Gastroesophageal sphincter (tissue), 3 donors: ENCODE measurements around the gene MT4.

Source experiments
- EP300 ChIP-seq: sonication (generic); formaldehyde crosslinking; IDR thresholded peaks from one replicate; pipeline ENCODE4 v1.6.1; 2017; ENCODE audit warnings: antibody characterized with exemption, mild to moderate bottlenecking
- POLR2A ChIP-seq, 2 donors: fragments of 450-650 bp; IDR thresholded peaks; one replicate each; pipeline ENCODE4 v1.6.1; 2017; ENCODE audit warnings: antibody characterized with exemption in 2 of 2, mild to moderate bottlenecking in 2 of 2, moderate library complexity in 1 of 2
- POLR2AphosphoS5 ChIP-seq: sonication (generic); formaldehyde crosslinking; IDR thresholded peaks from one replicate; pipeline ENCODE4 v1.6.1; 2017; ENCODE audit warnings: antibody characterized with exemption
- TF ChIP-seq, protein P1 (sequence below), 4 experiments: fragments of 200-600 bp in 2 of 4; fragments of 450-650 bp in 2 of 4; sonication (generic) in 1 of 4; IDR thresholded peaks; one replicate each; pipeline ENCODE4 v1.5.1; 2017 to 2019; ENCODE audit warnings: antibody characterized with exemption in 4 of 4, mild to moderate bottlenecking in 2 of 4, moderate library complexity in 2 of 4

DNA sequence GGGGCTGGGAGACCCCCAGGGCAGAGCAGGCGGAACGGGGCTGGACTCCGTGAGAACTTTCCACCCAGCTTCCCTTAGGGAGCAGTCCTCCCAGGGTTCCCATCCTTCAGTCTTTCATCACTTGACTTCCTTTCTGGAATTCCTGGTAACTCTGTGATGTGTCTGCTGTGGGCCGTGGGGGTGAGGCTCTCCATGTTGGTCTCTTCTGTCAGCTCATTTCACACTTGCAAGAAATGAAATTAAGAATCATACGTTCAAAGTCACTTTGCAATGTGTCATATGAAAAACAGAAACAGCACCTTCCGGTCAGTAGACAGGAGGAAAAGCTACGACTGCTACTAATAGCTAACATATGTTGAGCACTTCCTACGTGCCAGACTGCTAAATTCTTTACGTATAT lies 39.6 kb upstream of the MT4 start:
- TF ChIP-seq, protein P1, sequence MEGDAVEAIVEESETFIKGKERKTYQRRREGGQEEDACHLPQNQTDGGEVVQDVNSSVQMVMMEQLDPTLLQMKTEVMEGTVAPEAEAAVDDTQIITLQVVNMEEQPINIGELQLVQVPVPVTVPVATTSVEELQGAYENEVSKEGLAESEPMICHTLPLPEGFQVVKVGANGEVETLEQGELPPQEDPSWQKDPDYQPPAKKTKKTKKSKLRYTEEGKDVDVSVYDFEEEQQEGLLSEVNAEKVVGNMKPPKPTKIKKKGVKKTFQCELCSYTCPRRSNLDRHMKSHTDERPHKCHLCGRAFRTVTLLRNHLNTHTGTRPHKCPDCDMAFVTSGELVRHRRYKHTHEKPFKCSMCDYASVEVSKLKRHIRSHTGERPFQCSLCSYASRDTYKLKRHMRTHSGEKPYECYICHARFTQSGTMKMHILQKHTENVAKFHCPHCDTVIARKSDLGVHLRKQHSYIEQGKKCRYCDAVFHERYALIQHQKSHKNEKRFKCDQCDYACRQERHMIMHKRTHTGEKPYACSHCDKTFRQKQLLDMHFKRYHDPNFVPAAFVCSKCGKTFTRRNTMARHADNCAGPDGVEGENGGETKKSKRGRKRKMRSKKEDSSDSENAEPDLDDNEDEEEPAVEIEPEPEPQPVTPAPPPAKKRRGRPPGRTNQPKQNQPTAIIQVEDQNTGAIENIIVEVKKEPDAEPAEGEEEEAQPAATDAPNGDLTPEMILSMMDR (IDR thresholded peaks at IDR 0.05), result no peak
- TF ChIP-seq POLR2AphosphoS5 (no peak), POLR2A (IDR thresholded peaks at IDR 0.05) (no peak), EP300 (no peak)
